HG03432 (cell line): Measurements from ENCODE around the gene MALRD1.

Source experiments
- ATAC-seq: cut with Tn5 transposase; IDR thresholded peaks from one replicate; pipeline ENCODE4 v1.9.1; 2021; ENCODE audit warnings: mild to moderate bottlenecking, moderate library complexity; ENCODE audit not compliant: unreplicated experiment

The MALRD1 gene

GRCh38 chr10:19570991-19571390, 522.4 kb downstream of the MALRD1 start:
- ATAC-seq = no peak

- ATAC-seq = no peak
Observed at GRCh38 chr10:19572056-19572455, 523.5 kb downstream of the MALRD1 start.

GRCh38 chr10:19576576-19576975, 528.0 kb downstream of the MALRD1 start:
- ATAC-seq = no peak

GRCh38 chr10:19577381-19577780, 528.8 kb downstream of the MALRD1 start:
- ATAC-seq = no peak

DNA sequence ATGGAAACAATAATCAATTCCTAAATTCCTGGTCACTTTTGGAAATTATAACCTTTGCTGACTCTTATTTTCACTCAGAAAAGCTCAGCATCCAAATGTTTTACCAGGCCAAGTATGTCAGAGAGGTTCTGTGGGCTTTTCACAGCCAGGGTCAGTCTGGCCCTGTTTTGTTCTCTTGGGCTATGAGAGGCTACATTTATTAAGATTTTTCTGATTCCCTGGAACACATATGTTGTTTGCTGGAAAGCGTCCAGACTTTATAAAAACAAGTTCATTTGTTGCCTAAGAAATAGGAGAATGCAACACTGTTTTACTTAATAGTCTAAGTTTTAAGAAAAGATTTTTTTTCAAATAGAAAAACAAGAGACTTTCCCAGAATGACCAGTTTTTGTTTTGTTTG, 529.2 kb downstream of the MALRD1 start:
- ATAC-seq = no peak

GRCh38 chr10:19578571-19578970, 530.0 kb downstream of the MALRD1 start:
- ATAC-seq = no peak

- ATAC-seq = no peak
Observed at GRCh38 chr10:19579761-19580545, 531.4 kb downstream of the MALRD1 start.

- no peak for ATAC-seq
Observed at GRCh38 chr10:19580691-19581090, 532.1 kb downstream of the MALRD1 start.

- no peak for ATAC-seq
Observed at GRCh38 chr10:19588608-19589007, 540.0 kb downstream of the MALRD1 start.

DNA sequence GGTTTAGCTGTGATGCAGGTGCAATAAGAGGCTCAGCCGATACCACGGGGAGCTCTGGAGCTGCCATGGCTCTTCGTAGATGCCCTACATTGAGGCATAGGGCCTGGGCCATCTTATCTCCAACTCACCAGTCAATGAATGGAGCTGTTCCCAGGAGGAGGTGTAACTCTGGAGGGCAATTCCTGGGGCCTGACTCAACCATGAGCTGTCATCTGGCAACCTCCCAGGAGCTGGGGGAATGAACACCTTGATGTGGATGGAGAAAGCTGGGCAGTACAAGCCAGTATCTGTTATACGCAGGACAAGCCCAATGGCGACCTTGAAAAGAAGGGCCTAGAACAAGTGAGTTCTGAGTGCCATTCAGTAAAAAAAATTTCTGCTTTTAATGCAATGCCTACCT, 543.7 kb downstream of the MALRD1 start:
- ATAC-seq = no peak

GRCh38 chr10:19595212-19595845, 546.7 kb downstream of the MALRD1 start:
- ATAC-seq = no peak

DNA sequence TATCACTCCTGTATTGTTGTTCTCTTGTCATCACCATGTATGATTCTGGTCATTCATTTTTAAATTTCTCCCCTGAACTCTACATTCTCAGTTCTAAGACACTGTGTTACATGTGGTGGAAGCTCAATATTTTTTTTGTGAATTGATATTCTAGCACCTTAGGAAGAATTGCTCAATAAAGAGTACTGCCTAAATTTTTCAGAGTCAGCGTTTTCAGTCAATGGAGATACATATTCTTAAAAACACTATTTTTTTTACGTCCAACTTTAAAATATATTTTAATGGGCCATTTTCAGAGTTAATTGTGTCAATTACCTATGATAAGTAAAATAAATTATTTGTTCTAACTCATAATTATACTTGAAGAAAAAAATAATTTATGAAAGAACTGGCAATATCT, 557.2 kb downstream of the MALRD1 start:
- no peak for ATAC-seq

DNA sequence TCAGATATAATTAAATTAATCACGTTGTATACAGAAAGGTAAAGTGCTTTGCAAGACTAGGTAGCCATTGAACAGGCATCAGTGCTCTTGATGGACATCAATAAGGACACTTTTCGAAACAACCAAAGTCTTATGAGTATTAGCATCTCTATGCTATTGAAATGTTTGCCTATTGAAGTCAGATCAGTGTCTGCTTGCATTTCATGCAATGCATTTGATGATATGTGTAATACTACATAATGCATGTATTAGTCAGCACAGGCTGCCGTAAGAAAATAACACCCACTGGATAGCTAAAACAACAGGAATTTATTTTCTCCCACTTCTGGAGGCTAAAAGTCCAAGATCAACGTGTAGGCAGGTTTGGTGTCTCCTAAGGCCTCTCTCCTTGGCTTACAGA, 558.4 kb downstream of the MALRD1 start:
- no peak for ATAC-seq

DNA sequence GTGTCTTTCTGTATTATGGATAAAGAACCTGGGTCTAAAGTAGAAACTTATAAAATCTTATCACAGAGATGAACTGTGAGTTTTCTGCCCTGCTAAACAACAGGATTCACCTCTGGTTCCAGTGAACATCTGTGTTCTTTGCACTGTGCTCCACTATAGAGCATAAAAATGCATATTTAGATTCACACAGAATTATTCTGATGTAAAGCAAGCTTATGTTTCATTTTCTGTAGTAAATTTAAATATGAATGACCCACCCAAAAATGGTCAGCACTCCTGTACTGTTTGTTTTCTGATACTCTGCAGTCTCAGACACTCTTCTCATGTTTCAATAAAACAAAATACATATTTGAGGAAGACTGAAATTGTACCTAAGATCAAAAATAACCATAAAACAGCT, 563.2 kb downstream of the MALRD1 start:
- no peak for ATAC-seq

- ATAC-seq = no peak
Observed at GRCh38 chr10:19616966-19617365, 568.4 kb downstream of the MALRD1 start.

DNA sequence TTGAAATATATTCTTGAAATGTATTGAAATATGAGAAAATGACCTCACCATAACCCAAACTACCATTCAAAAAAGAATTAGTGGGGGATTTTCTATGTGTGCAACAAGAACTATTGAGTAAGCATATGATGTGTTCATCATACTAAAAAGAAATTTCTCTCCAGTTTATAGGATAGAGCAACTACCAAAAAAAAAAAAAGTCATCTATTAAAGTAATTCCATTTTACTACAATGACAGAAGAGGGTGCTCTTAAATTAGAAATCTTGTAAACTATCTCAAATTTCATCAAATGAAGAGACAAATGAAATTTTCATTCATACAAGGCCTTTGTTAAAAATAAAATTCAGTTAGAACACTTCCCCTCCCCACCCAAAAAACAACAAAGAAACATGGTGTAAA, 572.2 kb downstream of the MALRD1 start:
- no peak for ATAC-seq

GRCh38 chr10:19623321-19623720, 574.7 kb downstream of the MALRD1 start:
- no peak for ATAC-seq

DNA sequence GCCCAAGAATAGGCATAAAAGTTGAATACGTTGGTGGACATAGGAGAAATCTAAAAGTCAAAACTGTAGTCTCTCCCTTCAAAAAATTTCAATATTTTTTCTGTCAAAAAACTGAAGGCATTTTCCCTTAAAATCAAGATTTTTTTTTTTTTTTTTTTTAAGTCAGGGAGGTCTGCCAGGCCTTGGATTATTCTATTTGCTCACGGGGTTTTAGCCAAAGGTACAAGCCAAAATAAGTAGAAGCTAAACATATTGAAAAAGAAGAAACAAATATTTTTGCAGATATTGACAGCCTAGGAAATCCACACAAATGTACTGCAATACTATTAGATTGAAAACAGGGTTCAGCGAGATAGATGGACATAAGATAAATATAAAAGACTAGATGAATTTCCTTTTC, 577.6 kb downstream of the MALRD1 start:
- ATAC-seq = no peak

- no peak for ATAC-seq
Observed at GRCh38 chr10:19628767-19629560, 580.4 kb downstream of the MALRD1 start.

DNA sequence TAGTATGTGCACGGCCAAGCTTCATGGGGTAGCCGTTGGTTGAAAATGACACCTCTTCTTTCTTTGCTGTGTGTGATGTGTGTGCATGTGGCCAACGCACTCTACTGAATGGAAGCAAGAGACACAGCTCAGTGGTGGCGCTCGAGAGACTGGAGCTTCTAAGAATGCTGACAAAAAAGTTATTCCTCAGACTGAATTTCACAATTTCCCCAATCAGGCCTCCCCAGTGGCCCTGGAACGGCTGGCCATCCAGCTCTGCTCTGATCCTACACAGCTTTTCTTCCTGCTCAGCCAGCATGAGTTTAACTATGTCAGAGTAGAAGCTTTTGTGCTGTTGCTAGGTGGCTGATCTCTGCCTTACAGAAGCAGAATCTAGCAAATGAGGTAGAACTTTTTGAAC, 581.0 kb downstream of the MALRD1 start:
- ATAC-seq = no peak

- no peak for ATAC-seq
Observed at GRCh38 chr10:19634163-19634562, 585.6 kb downstream of the MALRD1 start.
